Astrocyte of the spinal cord (primary cell): Measurements from ENCODE around the gene LGALS7.

Source experiments
- DNase-seq: peaks from one replicate; pipeline ENCODE4 v3.0.0; 2011; ENCODE audit warnings: low read depth, low spot score
- H3K4me3 ChIP-seq: 2 replicates; pipeline ENCODE4 v1.5.1; 2011; ENCODE audit warnings: low read depth, mild to moderate bottlenecking, low read length, moderate library complexity
- in situ Hi-C: cut with HindIII; loops from 2 replicates; pipeline ENCODE4 v1.10.0; 2017; ENCODE audit warnings: low sequenced_read_pairs
- TF ChIP-seq, protein P1 (sequence below): IDR thresholded peaks from 2 replicates; pipeline ENCODE4 v1.5.1; 2012; ENCODE audit warnings: low read depth, mild to moderate bottlenecking, low read length, inconsistent platforms

The LGALS7 gene

DNA sequence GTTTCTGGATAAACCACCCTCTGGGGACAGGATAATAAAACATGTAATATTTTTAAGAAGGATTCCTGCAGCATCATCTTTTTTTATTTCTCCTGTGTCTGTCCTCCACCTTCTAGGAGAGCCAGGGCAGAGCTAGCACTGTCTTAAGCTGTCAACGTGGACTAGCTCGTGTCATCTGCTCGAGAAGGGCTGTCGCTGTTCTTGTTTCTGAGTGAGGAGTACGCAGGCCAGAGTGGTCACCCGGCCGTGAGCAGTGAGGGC, 42.9 kb downstream of the LGALS7 start:
- TF ChIP-seq, protein P1, sequence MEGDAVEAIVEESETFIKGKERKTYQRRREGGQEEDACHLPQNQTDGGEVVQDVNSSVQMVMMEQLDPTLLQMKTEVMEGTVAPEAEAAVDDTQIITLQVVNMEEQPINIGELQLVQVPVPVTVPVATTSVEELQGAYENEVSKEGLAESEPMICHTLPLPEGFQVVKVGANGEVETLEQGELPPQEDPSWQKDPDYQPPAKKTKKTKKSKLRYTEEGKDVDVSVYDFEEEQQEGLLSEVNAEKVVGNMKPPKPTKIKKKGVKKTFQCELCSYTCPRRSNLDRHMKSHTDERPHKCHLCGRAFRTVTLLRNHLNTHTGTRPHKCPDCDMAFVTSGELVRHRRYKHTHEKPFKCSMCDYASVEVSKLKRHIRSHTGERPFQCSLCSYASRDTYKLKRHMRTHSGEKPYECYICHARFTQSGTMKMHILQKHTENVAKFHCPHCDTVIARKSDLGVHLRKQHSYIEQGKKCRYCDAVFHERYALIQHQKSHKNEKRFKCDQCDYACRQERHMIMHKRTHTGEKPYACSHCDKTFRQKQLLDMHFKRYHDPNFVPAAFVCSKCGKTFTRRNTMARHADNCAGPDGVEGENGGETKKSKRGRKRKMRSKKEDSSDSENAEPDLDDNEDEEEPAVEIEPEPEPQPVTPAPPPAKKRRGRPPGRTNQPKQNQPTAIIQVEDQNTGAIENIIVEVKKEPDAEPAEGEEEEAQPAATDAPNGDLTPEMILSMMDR = no peak
- DNase-seq = no peak
- in situ Hi-C loops = no loop called here
- no peak overlapping the region for H3K4me3 ChIP-seq

DNA sequence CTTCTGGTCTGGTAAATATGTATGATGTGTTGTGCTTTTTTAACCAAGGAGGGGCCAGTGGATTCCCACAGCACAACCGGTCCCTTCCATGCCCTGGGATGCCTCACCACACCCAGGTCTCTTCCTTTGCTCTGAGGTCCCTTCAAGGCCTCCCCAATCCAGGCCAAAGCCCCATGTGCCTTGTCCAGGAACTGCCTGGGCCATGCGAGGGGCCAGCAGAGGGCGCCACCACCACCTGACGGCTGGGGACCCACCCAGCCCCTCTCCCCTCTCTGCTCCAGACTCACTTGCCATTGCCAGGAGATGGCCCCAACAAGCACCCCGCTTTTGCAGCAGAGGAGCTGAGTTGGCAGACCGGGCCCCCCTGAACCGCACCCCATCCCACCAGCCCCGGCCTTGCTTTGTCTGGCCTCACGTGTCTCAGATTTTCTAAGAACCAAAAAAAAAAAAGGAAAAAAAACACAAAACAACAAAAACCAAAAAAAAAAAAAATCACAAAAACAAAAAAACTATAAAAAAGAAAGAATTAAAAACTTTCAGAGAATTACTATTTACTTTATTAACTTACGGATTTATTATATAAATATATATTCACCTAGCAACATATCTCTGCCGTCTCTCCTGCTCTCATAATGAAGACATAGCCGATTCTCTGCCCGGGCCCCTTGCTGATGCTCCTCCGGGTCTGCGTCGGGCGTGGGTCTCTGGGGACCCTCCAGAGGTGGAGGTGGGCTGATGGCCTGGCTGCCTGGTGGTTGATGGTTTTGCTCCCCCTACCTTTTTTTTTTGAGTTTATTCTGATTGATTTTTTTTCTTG, 43.5 kb downstream of the LGALS7 start:
- in situ Hi-C loops = no loop called here
- no peak overlapping the region for H3K4me3 ChIP-seq
- peak; percentile 51 for DNase-seq
- TF ChIP-seq, protein P1 = peak; percentile 88

DNA sequence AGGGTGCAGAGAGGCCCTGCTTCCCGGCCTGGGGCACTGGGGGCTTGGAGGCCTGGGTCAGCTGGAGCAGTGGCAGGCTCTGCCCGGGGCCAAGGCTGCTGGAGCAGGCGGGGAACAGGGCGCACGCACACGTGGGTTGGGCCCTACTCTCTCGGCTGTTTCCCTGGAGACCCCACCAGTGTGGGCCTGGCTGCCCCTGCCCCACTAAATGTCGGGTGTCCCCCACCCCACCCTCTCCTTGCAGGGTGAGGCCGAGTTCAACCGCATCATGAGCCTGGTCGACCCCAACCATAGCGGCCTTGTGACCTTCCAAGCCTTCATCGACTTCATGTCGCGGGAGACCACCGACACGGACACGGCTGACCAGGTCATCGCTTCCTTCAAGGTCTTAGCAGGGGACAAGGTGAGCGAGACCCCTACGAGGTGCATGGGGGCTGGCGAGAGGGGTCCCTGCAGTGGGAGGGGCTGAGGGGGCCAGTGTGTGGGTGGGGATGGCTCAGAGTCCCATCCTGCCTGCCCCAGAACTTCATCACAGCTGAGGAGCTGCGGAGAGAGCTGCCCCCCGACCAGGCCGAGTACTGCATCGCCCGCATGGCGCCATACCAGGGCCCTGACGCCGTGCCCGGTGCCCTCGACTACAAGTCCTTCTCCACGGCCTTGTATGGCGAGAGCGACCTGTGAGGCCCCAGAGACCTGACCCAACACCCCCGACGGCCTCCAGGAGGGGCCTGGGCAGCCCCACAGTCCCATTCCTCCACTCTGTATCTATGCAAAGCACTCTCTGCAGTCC, 44.4 kb downstream of the LGALS7 start:
- H3K4me3 ChIP-seq = no peak overlapping the region
- DNase-seq = no peak
- TF ChIP-seq, protein P1 = no peak
- in situ Hi-C loops = no loop called here

DNA sequence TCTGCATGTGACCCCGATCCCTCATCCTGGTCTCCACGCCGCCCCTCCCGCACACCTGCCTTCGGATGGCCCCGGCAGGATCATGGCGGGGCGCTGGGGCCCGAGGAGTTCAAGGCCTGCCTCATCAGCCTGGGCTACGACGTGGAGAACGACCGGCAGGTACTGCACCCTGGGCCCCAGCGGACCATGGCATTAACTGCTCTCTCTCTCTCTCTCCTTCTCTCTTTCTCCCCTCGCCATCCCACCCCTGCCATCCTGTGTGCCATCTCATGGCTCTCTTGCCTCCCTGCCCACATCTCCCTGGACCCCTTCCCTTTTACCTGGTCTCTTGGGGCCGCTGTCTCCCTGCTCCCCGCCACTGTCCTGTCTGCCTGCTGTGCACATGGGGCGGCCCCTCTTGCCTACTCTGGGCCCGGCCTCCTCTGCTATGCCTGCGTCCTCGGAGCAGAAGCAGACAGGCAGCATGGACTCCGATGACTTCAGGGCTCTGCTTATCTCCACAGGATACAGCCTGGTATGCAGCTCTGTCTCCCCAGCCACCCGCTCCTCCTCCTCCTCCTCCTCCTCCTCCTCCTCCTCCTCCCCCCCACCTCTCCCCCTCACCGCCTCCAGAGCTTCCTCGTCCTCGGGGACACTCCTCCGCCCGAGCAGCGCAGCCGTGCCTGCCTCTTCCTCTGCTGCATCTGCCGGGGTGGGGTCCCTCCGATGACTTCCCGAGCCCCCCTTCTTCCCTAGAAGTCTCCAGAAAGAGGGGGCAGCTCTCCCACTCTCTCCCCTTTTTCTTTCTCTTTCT, 45.3 kb downstream of the LGALS7 start:
- H3K4me3 ChIP-seq = no peak overlapping the region
- peak; percentile 28 for DNase-seq
- in situ Hi-C loops = no loop called here
- TF ChIP-seq, protein P1 = no peak

DNA sequence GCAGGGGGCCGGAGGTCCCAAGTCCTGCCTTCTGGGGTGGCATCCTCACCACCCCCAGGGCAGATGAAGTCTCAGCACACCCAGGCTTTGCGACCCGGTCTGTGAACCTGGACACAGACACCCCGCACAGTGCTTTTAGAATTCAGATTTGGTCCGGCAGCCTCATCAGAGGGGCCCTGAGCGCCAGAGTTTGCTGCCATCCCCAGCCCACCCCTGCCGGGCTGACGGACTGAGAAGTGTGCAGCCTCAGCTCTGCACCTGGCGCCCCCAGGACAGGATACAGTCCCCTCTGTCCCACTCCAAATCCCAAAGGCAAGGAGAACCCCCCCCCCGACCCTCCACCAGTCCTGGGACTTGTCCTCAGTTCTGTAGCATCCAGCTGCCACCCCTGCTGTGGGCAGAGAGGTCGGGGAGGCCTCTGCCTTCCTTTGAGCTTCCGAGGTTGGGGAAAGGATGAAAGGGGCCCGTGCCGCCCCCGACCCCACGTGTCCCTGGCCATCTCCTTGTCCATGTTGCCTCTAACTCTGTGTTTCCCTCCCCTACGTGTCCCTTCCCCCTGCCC, 45.9 kb downstream of the LGALS7 start:
- H3K4me3 ChIP-seq = no peak overlapping the region
- in situ Hi-C loops = no loop called here
- TF ChIP-seq, protein P1 = no peak
- no peak for DNase-seq

DNA sequence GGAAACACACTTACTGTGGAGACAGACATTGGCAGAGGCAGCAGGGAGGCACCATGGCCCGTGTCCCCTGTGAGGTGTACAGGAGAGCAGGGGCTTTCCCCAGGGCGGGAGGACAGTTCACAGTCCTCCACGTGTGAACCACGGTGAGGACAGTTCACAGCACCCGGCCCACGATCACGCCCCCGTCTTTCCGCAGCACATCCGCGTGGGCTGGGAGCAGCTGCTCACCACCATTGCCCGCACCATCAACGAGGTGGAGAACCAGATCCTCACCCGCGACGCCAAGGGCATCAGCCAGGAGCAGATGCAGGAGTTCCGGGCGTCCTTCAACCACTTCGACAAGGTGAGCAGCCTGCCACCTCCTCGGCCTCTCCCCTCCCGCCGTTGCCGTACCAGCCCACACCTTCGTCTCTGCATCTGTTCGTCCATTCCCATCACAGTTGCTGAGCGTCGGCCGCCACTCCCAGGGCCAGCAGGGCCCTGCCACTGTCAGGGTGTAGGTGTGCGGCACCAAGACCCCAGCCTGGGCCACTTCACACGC, 46.5 kb downstream of the LGALS7 start:
- no peak overlapping the region for H3K4me3 ChIP-seq
- DNase-seq = no peak
- in situ Hi-C loops = no loop called here
- TF ChIP-seq, protein P1 = no peak
